Liver (tissue), 3 donors: Measurements from ENCODE around the gene LRIG1.

Source experiments
- GABPA ChIP-seq, 2 donors: IDR thresholded peaks in 1 of 2; conservative IDR thresholded peaks in 1 of 2; 2 replicates each; pipeline ENCODE4 v1.6.1; 2016; ENCODE audit warnings: antibody characterized with exemption in 2 of 2, mild to moderate bottlenecking in 1 of 2, moderate library complexity in 1 of 2
- JUND ChIP-seq, 2 donors: IDR thresholded peaks; 2 replicates each; pipeline ENCODE4 v1.6.1; 2016; ENCODE audit warnings: antibody characterized with exemption in 2 of 2
- RAD21 ChIP-seq, 2 donors: IDR thresholded peaks; 2 replicates each; pipeline ENCODE4 v1.6.1; 2016; ENCODE audit warnings: antibody characterized with exemption in 2 of 2, mild to moderate bottlenecking in 2 of 2
- YY1 ChIP-seq: IDR thresholded peaks from 2 replicates; pipeline ENCODE4 v1.6.1; 2016; ENCODE audit warnings: antibody characterized with exemption, mild to moderate bottlenecking
- TF ChIP-seq, protein P1 (sequence below): IDR thresholded peaks from 2 replicates; pipeline ENCODE4 v1.6.1; 2016; ENCODE audit warnings: antibody characterized with exemption, mild to moderate bottlenecking
- TF ChIP-seq, protein P2 (sequence below): IDR thresholded peaks from 2 replicates; pipeline ENCODE4 v1.6.1; 2016; ENCODE audit warnings: antibody characterized with exemption
- TF ChIP-seq, protein P3 (sequence below): fragments of 150-350 bp; IDR thresholded peaks from 2 replicates; pipeline ENCODE4 v1.5.1; 2017; ENCODE audit warnings: improper control_type of control experiment, low read depth, low read length; ENCODE audit not compliant: missing input control
- TF ChIP-seq, protein P4 (sequence below): IDR thresholded peaks from 2 replicates; pipeline ENCODE4 v1.6.1; 2016; ENCODE audit warnings: antibody characterized with exemption
- donor health status: healthy.
- donor health status: healthy.

DNA sequence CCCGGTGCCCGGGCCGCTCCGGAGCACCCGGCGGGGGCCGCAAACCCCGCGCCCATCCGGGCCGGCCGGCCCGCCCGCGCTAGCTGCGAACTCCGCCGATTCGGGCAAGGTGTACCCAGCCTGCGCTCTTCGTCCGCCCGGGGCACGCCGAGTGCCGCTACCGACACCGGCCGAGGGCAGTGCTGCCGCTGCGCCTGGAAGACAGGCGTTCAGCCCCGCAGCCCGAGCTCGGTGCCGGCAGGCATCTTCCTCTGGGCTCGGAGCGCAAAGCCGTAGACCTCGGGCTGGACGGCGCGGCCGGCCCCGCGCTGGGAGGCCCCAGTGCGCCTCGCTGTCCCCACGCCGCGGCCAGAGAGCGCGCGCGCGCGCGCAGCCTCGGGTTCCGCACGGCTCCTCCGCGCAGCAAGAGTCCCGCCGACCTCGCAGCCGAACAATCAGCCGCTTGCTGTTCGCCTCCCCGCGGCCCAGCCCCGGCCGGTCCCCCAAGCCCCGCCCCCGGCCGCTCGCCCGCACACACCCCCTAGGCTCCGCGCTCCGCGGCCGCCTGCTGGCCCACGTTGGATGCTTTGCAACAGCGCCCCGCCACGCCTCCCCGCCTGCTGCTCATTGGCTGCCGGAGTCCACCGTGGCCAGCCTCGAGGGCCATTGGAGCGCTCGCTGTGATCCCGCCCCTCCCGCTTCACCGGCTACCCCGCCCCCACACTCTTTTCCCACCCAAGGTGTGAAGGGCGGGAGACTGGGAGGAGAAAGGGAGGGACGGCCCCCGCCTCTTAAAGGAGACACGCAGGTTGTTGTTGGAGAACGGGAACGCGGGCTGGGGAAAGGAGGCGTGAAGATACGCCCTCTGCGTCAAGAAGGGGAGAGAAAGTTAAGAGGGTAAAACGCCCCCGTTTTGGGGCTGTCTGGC, at the start of gene LRIG1:
- TF ChIP-seq, protein P1, sequence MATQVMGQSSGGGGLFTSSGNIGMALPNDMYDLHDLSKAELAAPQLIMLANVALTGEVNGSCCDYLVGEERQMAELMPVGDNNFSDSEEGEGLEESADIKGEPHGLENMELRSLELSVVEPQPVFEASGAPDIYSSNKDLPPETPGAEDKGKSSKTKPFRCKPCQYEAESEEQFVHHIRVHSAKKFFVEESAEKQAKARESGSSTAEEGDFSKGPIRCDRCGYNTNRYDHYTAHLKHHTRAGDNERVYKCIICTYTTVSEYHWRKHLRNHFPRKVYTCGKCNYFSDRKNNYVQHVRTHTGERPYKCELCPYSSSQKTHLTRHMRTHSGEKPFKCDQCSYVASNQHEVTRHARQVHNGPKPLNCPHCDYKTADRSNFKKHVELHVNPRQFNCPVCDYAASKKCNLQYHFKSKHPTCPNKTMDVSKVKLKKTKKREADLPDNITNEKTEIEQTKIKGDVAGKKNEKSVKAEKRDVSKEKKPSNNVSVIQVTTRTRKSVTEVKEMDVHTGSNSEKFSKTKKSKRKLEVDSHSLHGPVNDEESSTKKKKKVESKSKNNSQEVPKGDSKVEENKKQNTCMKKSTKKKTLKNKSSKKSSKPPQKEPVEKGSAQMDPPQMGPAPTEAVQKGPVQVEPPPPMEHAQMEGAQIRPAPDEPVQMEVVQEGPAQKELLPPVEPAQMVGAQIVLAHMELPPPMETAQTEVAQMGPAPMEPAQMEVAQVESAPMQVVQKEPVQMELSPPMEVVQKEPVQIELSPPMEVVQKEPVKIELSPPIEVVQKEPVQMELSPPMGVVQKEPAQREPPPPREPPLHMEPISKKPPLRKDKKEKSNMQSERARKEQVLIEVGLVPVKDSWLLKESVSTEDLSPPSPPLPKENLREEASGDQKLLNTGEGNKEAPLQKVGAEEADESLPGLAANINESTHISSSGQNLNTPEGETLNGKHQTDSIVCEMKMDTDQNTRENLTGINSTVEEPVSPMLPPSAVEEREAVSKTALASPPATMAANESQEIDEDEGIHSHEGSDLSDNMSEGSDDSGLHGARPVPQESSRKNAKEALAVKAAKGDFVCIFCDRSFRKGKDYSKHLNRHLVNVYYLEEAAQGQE: peak; percentile 36
- peak in 1 of 2 donors; percentile 51 for TF ChIP-seq GABPA (IDR thresholded peaks at IDR 0.05 in 1 of 2, conservative IDR thresholded peaks at IDR 0.05 in 1 of 2)
- TF ChIP-seq, protein P2, sequence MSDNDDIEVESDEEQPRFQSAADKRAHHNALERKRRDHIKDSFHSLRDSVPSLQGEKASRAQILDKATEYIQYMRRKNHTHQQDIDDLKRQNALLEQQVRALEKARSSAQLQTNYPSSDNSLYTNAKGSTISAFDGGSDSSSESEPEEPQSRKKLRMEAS: peak; percentile 88
- TF ChIP-seq, protein P3, sequence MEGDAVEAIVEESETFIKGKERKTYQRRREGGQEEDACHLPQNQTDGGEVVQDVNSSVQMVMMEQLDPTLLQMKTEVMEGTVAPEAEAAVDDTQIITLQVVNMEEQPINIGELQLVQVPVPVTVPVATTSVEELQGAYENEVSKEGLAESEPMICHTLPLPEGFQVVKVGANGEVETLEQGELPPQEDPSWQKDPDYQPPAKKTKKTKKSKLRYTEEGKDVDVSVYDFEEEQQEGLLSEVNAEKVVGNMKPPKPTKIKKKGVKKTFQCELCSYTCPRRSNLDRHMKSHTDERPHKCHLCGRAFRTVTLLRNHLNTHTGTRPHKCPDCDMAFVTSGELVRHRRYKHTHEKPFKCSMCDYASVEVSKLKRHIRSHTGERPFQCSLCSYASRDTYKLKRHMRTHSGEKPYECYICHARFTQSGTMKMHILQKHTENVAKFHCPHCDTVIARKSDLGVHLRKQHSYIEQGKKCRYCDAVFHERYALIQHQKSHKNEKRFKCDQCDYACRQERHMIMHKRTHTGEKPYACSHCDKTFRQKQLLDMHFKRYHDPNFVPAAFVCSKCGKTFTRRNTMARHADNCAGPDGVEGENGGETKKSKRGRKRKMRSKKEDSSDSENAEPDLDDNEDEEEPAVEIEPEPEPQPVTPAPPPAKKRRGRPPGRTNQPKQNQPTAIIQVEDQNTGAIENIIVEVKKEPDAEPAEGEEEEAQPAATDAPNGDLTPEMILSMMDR: peak; percentile 42
- TF ChIP-seq RAD21 (IDR thresholded peaks at IDR 0.05): peak; percentile 38 to 41
- no peak for TF ChIP-seq YY1
- peak in 1 of 2 donors; percentile 28 for TF ChIP-seq JUND (IDR thresholded peaks at IDR 0.05)
- TF ChIP-seq, protein P4, sequence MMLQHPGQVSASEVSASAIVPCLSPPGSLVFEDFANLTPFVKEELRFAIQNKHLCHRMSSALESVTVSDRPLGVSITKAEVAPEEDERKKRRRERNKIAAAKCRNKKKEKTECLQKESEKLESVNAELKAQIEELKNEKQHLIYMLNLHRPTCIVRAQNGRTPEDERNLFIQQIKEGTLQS: no peak
